ENCODE measurements around the gene IFTAP. TPM values are rescaled to one million over a fixed set of nuclear protein-coding genes. Genes with fewer than 3 reads are reported as not detected.
"Not testable (repeated sequence)": the region's sequence is repeated elsewhere in the genome, so short reads cannot be mapped to it uniquely, and the experiment has no call there.

IFTAP gene, protein sequence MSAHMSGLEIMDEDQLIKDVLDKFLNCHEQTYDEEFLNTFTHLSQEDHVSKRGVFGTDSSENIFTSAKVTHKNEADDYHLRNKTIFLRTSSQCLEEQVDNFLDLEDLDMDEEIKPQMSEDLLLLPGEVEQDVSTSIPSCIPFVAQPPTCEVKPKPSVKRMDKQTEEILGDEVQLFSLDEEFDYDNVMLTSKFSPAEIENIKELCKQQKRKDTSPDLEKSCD
- 10 to 100 TPM; 64.8 to 68.2 (median 66.1) TPM for polyA plus RNA-seq (ENCODE audit: insufficient read length in 3 of 3)

- peak; percentile 87 to 90 (median 90) for DNase-seq (ENCODE audit: low read depth in 3 of 3, low spot score in 2 of 3)
These were observed at the start of gene IFTAP for GRCh38 chr11:36594316-36594989. Gene IFTAP, plus strand, starts transcription at chr11:36594502. Its CDS starts 15,602 bp downstream, at chr11:36610104.

GRCh38 chr11:36550385-36551115 is 43.8 kb upstream of the IFTAP start:
- DNase-seq (ENCODE audit: low read depth in 3 of 3, low spot score in 2 of 3): no peak

GRCh38 chr11:36557390-36557789 is 36.9 kb upstream of the IFTAP start:
- not testable (repeated sequence) for DNase-seq (ENCODE audit: low read depth in 3 of 3, low spot score in 2 of 3)

DNA sequence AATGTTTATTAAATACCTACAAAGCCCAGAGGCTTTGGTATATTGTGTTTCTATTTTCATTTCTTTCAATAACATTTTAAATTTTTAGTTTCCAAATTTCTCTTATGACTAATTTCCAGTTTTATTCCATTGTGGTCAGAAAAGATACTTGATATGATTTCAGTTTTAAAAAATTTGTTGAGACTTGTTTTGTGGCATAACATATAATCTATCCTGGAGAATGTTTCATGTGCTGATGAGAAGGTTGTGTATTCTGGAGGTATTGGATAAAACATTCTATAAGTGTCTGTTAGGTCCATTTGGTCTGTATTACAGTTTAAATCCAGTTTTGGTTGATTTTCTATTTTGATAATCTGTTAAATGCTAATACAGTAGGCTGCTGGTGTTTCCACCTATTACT is 36.3 kb upstream of the IFTAP start:
- DNase-seq (ENCODE audit: low read depth in 3 of 3, low spot score in 2 of 3): no peak

- no peak for DNase-seq (ENCODE audit: low read depth in 3 of 3, low spot score in 2 of 3)
These were observed 35.5 kb upstream of the IFTAP start for GRCh38 chr11:36558571-36559413.

DNA sequence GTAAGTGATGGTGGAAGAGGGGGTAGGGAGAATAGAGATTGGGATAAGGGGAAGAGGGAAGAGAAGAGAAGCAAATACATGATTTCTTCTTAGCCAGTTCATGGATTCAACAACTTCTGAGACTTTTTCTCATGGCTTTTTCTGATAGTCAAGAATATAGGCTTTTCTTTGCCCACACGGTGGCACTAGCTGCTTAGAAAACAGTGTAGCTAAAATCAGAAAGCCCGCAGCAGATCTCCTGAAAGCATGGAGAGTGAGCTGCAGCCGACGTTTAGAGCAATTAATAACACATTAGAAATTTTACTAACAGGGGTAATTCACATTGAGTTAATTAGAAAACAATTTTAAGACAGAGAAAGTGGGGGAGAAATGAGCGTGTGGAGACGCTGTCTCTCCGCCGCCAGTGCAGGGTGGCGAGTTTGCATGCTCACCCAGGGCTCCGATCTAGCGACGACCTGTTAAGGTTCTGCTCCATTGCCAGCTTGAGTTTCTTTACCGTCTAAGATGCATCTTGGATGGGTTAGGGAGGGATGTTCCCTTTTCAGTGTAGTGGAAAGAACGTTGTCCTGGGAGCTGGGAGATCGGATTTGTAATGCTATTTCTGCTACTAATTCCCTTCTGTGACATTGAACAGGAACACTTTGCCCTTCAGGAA is 29.8 kb upstream of the IFTAP start:
- DNase-seq (ENCODE audit: low read depth in 3 of 3, low spot score in 2 of 3): peak; percentile 56 to 65 (median 62)

- no peak for DNase-seq (ENCODE audit: low read depth in 3 of 3, low spot score in 2 of 3)
These were observed 29.2 kb upstream of the IFTAP start for GRCh38 chr11:36565031-36565610.

- DNase-seq (ENCODE audit: low read depth in 3 of 3, low spot score in 2 of 3): no peak
These were observed 27.8 kb upstream of the IFTAP start for GRCh38 chr11:36566407-36567053.

GRCh38 chr11:36567694-36568093 is 26.6 kb upstream of the IFTAP start, which contains the start of gene RAG1:
Gene RAG1, plus strand, starts transcription at chr11:36568007. Its CDS starts 5,298 bp downstream, at chr11:36573305.
- DNase-seq (ENCODE audit: low read depth in 3 of 3, low spot score in 2 of 3): no peak

DNA sequence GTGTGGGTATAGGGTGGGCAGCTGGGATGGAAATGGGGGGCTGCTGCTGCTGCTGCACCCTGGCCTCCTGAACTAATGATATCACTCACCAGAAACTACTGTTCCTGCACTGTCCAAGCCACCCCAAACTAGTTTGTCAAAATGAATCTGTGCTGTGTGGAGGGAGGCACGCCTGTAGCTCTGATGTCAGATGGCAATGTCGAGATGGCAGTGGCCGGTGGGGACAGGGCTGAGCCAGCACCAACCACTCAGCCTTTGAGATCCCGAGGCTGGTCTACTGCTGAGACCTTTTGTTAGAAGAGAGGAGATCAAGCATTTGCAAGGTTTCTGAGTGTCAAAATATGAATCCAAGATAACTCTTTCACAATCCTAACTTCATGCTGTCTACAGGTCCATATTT is 25.2 kb upstream of the IFTAP start:
- DNase-seq (ENCODE audit: low read depth in 3 of 3, low spot score in 2 of 3): no peak

- DNase-seq (ENCODE audit: low read depth in 3 of 3, low spot score in 2 of 3): no peak
These were observed 19.8 kb upstream of the IFTAP start for GRCh38 chr11:36574486-36574885.

- no peak for DNase-seq (ENCODE audit: low read depth in 3 of 3, low spot score in 2 of 3)
These were observed 16.9 kb upstream of the IFTAP start for GRCh38 chr11:36577373-36577772.

DNA sequence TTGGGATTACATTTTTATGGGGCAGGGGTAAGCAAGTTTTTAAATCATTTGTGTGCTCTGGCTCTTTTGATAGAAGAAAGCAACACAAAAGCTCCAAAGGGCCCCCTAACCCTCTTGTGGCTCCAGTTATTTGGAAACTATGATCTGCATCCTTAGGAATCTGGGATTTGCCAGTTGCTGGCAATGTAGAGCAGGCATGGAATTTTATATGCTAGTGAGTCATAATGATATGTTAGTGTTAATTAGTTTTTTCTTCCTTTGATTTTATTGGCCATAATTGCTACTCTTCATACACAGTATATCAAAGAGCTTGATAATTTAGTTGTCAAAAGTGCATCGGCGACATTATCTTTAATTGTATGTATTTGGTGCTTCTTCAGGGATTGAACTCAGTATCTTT is 16.4 kb upstream of the IFTAP start:
- DNase-seq (ENCODE audit: low read depth in 3 of 3, low spot score in 2 of 3): no peak

- no peak for DNase-seq (ENCODE audit: low read depth in 3 of 3, low spot score in 2 of 3)
These were observed 15.8 kb upstream of the IFTAP start for GRCh38 chr11:36578458-36578857.

DNA sequence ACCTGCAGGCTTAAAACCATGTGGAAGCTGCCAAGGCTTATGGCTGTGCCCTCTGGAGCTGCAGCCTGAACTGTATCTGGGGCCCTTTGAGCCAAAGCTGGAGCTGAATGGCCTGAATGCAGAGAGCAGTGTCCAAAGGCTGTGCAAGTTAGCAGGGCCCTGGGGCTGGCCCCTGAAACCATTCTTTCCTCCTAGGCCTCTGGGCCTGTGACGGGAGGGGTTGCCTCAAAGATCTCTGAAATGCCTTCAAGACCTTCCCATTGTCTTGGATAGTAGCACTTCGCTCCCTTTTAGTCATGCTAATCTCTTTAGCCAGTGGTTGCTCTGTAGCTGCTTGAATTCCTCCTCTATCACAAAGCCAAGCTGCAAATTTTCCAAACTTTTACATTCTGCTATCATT is 12.8 kb upstream of the IFTAP start:
- no peak for DNase-seq (ENCODE audit: low read depth in 3 of 3, low spot score in 2 of 3)

DNA sequence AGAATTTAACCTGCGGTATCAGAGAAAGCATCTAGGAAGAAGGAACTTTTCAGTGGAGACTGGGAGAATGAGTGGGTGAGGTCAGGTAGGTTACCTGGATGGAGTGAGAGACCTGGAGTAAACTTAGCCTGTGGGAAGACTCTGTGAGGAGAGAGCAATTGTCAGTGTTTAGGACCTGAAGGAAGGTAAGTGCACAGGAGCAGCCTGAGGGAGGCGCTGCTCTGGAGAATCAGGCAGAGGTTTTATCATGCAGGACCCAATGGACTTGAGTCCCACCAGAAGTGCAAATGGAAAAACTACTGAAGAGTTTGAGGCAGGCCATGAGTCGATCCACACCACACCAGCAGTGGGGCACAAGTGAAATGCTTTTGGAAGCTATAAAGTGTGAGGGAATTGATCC is 10.6 kb upstream of the IFTAP start:
- DNase-seq (ENCODE audit: low read depth in 3 of 3, low spot score in 2 of 3): no peak

DNA sequence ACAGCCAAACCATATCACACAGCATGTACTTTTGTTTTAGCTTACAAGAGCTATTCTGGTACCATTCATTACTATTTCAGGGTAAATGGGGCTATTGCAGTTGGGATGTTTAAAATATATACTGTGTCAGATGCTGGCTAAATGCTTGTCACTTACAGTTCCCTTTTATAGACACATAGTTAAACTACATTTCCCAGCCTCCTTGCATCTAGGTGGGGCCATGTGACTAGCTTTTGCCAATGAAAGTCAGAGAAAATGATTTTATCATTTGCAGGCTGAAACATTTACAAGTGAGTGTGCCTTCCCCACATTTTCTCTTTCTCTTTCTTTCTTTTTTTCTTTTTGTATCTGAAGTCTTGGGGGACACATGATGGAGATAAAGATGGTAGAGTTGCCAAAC is 7.8 kb upstream of the IFTAP start:
- DNase-seq (ENCODE audit: low read depth in 3 of 3, low spot score in 2 of 3): no peak

- DNase-seq (ENCODE audit: low read depth in 3 of 3, low spot score in 2 of 3): no peak
These were observed 6.2 kb upstream of the IFTAP start for GRCh38 chr11:36588099-36588498.

GRCh38 chr11:36590513-36590912 is 3.8 kb upstream of the IFTAP start:
- DNase-seq (ENCODE audit: low read depth in 3 of 3, low spot score in 2 of 3): no peak
